Measurements from ENCODE around the gene CEMIP. TPM values are rescaled to one million over a fixed set of nuclear protein-coding genes. Genes with fewer than 3 reads are reported as not detected.

Gene CEMIP
- polyA plus RNA-seq, 1 donor (not counting 4 experiments of a cell fraction or from before 2014, with no cell fraction given) = 2.3 TPM

- no peaks in the 10 kb centered on the region for H3K9me3 ChIP-seq (ENCODE audit: control insufficient read depth, low read depth, low read length)
- H3K79me2 ChIP-seq (ENCODE audit: control insufficient read depth, insufficient read depth, low read length) = no peaks in the 10 kb centered on the region
- H3K4me3 ChIP-seq (ENCODE audit: control insufficient read depth in 2 of 3, extremely low read depth in 1 of 3, insufficient read depth in 2 of 3, low read depth in 1 of 3, low read length in 3 of 3) = no peak overlapping the region
- H3K9me1 ChIP-seq (ENCODE audit: control insufficient read depth, extremely low read depth, insufficient read depth, low read length) = no peaks in the 10 kb centered on the region
- no peak for TF ChIP-seq EZH2 (IDR thresholded peaks at IDR 0.05; ENCODE audit: low read length)
- TF ChIP-seq, protein P1, sequence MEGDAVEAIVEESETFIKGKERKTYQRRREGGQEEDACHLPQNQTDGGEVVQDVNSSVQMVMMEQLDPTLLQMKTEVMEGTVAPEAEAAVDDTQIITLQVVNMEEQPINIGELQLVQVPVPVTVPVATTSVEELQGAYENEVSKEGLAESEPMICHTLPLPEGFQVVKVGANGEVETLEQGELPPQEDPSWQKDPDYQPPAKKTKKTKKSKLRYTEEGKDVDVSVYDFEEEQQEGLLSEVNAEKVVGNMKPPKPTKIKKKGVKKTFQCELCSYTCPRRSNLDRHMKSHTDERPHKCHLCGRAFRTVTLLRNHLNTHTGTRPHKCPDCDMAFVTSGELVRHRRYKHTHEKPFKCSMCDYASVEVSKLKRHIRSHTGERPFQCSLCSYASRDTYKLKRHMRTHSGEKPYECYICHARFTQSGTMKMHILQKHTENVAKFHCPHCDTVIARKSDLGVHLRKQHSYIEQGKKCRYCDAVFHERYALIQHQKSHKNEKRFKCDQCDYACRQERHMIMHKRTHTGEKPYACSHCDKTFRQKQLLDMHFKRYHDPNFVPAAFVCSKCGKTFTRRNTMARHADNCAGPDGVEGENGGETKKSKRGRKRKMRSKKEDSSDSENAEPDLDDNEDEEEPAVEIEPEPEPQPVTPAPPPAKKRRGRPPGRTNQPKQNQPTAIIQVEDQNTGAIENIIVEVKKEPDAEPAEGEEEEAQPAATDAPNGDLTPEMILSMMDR (optimal IDR thresholded peaks at IDR 0.05 in 1 of 3, IDR thresholded peaks at IDR 0.05 in 1 of 3, conservative IDR thresholded peaks at IDR 0.05 in 1 of 3; ENCODE audit: extremely low read depth in 1 of 3, insufficient read depth in 2 of 3, low read length in 3 of 3) = no peak
- dilution Hi-C loops (cut with MboI; ENCODE audit: extremely low pct_ligation_motif_present, low sequenced_read_pairs) = no loop called here
- no peak overlapping the region for H3K27ac ChIP-seq (ENCODE audit: control insufficient read depth, insufficient read depth, low read length)
- no peak for DNase-seq (ENCODE audit: low read depth, low spot score)
- H3K4me2 ChIP-seq (ENCODE audit: control insufficient read depth, extremely low read depth, insufficient read depth, low read depth, low read length) = no peak overlapping the region
- H3K27me3 ChIP-seq (ENCODE audit: control insufficient read depth, extremely low read depth, insufficient read depth, low read length) = no peaks in the 10 kb centered on the region
- no peaks in the 10 kb centered on the region for H3K4me1 ChIP-seq (ENCODE audit: control insufficient read depth, extremely low read depth, insufficient read depth, low read length)
- no peaks in the 10 kb centered on the region for H3K36me3 ChIP-seq (ENCODE audit: control insufficient read depth in 2 of 2, extremely low read depth in 1 of 2, insufficient read depth in 2 of 2, low read length in 2 of 2)
- no peak overlapping the region for H2AFZ ChIP-seq (ENCODE audit: control insufficient read depth, low read length)
- H3K9ac ChIP-seq (ENCODE audit: control insufficient read depth, extremely low read depth, insufficient read depth, low read length) = no peak overlapping the region
- H4K20me1 ChIP-seq (ENCODE audit: control insufficient read depth, extremely low read depth, insufficient read depth, low read length) = no peaks in the 10 kb centered on the region
- no peak for FAIRE-seq
Observed at GRCh38 chr15:80817901-80818300, 38.7 kb downstream of the CEMIP start.

DNA sequence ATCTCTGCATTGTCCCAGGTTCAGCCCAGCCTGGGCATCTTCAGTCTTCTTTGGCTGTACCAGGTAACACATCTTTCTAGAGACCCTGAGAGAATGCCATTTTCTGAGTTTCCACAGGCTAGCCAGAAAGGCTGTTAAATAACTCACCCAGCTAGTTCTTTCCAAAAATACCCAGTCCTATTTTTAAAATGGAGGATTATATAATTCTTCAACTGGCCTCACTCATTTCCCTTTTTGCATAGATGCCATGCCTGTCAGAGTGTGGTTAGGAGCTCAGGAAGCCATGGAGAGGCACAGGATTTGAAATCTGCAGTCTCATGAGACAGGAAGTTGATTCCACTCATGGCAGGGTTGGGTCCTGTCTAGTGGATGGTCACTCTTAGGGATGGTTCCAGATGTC lies 39.8 kb downstream of the CEMIP start:
- TF ChIP-seq, protein P1 (optimal IDR thresholded peaks at IDR 0.05 in 1 of 3, IDR thresholded peaks at IDR 0.05 in 1 of 3, conservative IDR thresholded peaks at IDR 0.05 in 1 of 3; ENCODE audit: extremely low read depth in 1 of 3, insufficient read depth in 2 of 3, low read length in 3 of 3) = no peak
- no peak for TF ChIP-seq EZH2 (IDR thresholded peaks at IDR 0.05; ENCODE audit: low read length)

More for the DNA sequence above, 39.8 kb downstream of the CEMIP start:
- no peaks in the 10 kb centered on the region for H3K4me1 ChIP-seq (ENCODE audit: control insufficient read depth, extremely low read depth, insufficient read depth, low read length)
- H3K36me3 ChIP-seq (ENCODE audit: control insufficient read depth in 2 of 2, extremely low read depth in 1 of 2, insufficient read depth in 2 of 2, low read length in 2 of 2) = no peaks in the 10 kb centered on the region
- no peak overlapping the region for H2AFZ ChIP-seq (ENCODE audit: control insufficient read depth, low read length)
- FAIRE-seq (no peak), DNase-seq (ENCODE audit: low read depth, low spot score) (no peak)
- H3K4me2 ChIP-seq (ENCODE audit: control insufficient read depth, extremely low read depth, insufficient read depth, low read depth, low read length) = no peak overlapping the region
- H3K9me1 ChIP-seq (ENCODE audit: control insufficient read depth, extremely low read depth, insufficient read depth, low read length) = no peaks in the 10 kb centered on the region
- H3K4me3 ChIP-seq (ENCODE audit: control insufficient read depth in 2 of 3, extremely low read depth in 1 of 3, insufficient read depth in 2 of 3, low read depth in 1 of 3, low read length in 3 of 3) = no peak overlapping the region
- dilution Hi-C loops (cut with MboI; ENCODE audit: extremely low pct_ligation_motif_present, low sequenced_read_pairs) = no loop called here
- no peaks in the 10 kb centered on the region for H3K79me2 ChIP-seq (ENCODE audit: control insufficient read depth, insufficient read depth, low read length)
- H3K27ac ChIP-seq (ENCODE audit: control insufficient read depth, insufficient read depth, low read length) = no peak overlapping the region
- no peaks in the 10 kb centered on the region for H3K9me3 ChIP-seq (ENCODE audit: control insufficient read depth, low read depth, low read length)
- H4K20me1 ChIP-seq (ENCODE audit: control insufficient read depth, extremely low read depth, insufficient read depth, low read length) = no peaks in the 10 kb centered on the region
- H3K27me3 ChIP-seq (ENCODE audit: control insufficient read depth, extremely low read depth, insufficient read depth, low read length) = no peaks in the 10 kb centered on the region
- no peak overlapping the region for H3K9ac ChIP-seq (ENCODE audit: control insufficient read depth, extremely low read depth, insufficient read depth, low read length)

Data from keratinocyte (primary cell).